GM18951 (cell line): Measurements from ENCODE around the gene ADAM8.

Experiments used
- POLR2A ChIP-seq: IDR thresholded peaks from 4 replicates; pipeline ENCODE4 v1.6.1; 2011; ENCODE audit warnings: mild to moderate bottlenecking; ENCODE audit not compliant: insufficient read length, insufficient read depth; ENCODE audit errors: extremely low read depth
- in situ Hi-C: fragments of 300-500 bp; cut with MboI; formaldehyde crosslinking; loops from one replicate; pipeline ENCODE4 v1.12.0; 2022; ENCODE audit warnings: low sequenced_read_pairs, mixed read lengths, inconsistent platforms; ENCODE audit not compliant: unreplicated experiment

The ADAM8 gene

DNA sequence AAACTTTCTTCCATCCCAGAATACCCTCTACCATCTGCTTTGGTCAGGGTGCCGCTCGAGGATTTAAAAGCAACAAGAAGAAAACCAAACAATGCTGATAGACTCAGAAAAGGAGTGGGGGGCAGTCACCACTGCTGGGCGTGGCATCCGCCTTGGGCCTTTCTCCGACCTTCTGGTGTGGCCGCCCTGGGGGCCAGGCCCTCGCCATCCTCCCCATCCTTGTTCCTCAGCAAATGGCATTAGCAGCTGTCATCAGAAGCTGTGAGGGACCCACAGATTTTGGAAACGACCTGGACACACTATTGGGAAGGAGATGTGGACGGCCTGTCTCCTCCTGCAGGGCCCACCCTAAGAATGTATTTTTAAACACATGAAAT lies 36.1 kb upstream of the ADAM8 start:
- in situ Hi-C loops = no loop called here
- TF ChIP-seq POLR2A = no peak

DNA sequence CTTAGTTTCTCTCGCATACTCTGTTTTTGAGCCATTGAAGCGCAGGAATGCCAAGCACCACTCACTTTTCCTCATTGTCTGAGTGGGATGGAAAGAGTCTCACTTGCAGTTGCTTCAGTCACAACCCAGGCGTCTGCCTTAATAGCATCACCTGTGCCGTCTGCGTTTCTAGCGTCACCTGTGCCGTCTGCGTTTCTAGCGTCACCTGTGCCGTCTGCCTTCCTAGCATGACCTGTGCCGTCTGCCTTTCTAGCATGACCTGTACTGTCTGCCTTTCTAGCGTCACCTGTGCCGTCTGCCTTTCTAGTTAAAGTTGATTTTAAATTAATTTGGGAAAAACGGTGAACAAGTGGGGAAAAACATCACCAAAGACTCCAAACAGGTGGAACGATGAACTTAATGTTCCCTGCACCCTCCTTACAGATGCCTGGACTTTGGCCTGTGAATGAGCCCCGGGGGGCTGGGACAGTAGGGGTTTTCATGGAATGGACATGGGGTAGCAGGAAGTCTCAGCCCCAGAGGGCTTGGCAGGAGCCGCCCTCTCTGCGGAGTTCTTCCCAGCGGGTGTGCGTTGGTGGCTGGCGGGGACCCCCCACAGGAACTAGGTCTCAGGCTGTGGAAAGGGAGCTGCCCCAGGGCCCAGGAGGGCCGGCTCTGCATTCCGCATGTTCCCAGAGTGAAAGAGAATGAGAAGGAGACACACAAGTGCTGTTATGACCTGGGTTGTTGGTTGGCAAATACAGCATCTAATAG lies 35.5 kb upstream of the ADAM8 start:
- no peak for TF ChIP-seq POLR2A

DNA sequence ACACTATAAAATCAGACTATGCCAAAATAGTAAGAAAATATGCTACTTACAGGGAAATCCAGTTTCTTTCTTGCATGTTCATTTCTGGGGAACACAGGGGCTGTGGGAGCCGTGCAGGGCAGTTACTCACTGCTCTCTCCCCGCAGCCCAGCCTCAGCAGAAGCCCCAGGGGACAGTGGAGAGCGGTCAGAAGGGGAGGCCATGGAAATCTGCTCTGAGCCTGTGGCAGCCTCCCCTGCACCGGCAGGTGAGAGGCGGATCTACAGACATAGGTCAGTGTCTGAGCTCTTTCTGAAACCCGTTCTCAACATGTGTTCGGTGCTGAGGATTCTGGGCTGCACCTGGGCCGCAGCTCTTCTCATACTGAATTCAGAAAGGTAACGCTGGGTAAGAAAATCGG lies 34.9 kb upstream of the ADAM8 start:
- in situ Hi-C loops = no loop called here
- TF ChIP-seq POLR2A = no peak

More for the DNA sequence above, 35.5 kb upstream of the ADAM8 start:
- in situ Hi-C loops = no loop called here

DNA sequence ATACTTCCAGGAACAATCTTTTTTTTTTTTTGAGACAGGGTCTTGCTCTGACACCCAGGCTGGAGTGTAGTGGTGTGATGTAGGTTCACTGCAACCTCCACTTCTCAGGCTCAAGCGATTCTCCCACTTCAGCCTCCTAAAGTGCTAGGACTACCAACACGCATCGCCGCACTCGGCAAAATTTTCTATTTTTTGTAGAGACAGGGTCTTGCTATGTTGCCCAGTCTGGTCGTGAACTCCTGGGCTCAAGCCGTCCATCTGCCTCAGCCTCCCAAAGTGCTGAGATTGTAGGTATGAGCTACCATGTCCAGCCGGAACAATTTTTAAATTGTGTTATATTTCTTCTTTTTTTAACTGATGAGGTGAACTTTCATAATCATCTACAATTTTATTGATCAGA lies 34.1 kb upstream of the ADAM8 start:
- in situ Hi-C loops = no loop called here
- TF ChIP-seq POLR2A = no peak

DNA sequence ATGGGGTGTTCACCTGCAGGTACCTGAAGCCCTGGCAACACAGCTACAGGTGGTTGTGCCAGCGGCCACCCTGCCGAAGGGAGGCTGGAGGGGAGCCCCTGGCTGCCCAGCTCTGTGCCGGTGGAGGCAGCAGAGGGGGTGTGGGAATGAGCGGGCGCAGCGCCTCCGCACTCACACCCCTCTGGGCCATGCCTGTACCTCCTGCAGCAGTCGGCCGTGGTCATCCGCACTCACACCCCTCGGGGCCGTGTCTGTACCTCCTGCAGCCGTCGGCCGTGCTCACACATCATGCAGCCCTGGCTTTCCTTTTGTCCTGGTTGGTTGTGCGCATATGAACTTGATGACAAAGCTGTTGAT lies 33.7 kb upstream of the ADAM8 start:
- no peak for TF ChIP-seq POLR2A
- in situ Hi-C loops = no loop called here

GRCh38 chr10:133309720-133310398 lies 33.2 kb upstream of the ADAM8 start:
- no peak for TF ChIP-seq POLR2A
- in situ Hi-C loops = no loop called here

- TF ChIP-seq POLR2A = no peak
- in situ Hi-C loops = no loop called here
Measured at GRCh38 chr10:133309100-133309719, 32.5 kb upstream of the ADAM8 start.

DNA sequence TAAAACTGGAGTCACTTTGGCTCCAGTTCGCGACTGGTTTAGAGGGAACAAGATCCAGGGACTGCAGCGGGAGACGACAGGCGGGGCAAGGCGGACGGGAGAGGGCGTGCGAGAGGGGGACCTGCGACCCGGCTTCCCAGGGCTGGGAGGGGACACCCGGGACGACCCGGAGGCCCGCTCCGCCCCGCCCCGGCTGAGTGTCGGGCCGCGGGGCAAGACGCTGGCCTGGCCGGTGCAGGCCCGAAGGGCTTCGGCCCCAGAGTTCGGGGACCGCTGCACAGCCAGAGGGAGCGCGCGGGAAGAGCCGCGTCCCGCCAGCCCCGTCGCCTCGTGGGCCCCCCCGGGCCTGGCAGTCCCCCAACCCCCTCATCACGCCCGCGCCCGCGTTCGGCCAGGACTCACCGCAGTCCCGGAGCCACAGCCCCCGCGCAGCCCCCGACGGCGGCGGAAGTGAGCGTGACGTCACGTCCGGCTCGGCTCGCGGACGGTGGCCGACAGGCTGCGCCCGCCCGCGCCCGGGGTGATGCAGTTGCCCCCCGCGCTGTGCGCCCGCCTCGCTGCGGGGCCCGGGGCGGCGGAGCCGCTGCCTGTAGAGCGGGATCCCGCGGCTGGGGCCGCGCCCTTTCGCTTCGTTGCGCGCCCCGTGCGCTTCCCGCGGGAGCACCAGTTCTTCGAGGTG lies 31.9 kb upstream of the ADAM8 start, which contains the start of the genes TUBGCP2 and ZNF511:
TSS of gene TUBGCP2 (minus strand) at position 452 of the 679 bp plus-strand sequence. CDS start 5,931 bp downstream, outside the sequence.
TSS of gene ZNF511 (plus strand) at position 494 of the 679 bp plus-strand sequence. CDS start at position 524, 30 bp downstream.
- in situ Hi-C loops = no loop called here
- TF ChIP-seq POLR2A = peak; percentile 80

DNA sequence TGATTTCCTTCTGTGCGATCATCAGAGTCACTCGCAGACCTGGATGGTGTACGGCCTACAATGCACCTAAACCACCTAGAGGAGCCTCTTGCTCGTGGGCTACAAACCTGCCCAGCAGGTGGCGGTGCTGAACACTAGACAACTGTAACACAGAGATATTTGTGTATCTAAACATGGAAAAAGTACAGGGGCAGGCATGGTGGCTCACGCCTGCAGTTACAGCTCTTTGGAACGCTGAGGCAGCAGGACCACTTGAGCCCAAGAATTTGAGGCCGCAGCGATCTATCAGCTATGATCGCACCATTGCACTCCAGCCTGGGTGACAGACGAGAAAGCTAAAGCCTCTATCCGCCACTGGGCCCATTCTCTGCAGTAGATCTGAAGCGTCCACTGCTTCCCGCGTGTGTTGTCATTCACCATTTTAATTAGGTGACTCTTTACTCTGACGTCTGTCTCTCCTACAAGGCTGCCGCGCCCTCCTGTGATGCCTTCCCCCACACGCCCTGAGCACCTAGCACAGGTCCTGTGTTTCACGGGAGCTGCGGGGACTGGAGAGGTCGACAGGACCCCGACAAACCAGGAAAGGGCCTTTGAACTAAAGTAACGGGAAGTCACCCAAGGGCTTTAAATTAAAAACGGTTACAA lies 31.2 kb upstream of the ADAM8 start:
- in situ Hi-C loops = no loop called here
- no peak for TF ChIP-seq POLR2A

DNA sequence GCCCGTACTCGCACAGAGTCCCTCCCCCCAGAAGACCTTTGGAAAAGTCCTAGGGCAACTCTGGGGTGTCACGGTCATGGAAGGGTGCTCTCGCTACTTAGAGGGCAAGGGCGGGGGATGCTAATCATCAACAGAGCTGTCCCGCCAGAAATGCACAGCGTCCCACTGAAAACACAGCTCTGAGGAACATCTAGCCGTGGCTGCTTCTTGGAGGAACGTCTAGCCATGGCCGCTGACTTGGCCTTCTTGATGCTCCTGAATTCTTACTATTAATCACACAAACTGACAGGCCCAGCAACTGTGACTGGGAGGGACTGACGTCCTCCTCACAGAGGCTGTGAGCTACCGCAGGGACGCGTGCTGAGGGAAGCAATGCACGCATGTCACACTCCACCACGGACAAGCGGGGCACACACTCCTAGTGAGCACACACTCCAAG lies 30.3 kb upstream of the ADAM8 start:
- no peak for TF ChIP-seq POLR2A
- in situ Hi-C loops = no loop called here

DNA sequence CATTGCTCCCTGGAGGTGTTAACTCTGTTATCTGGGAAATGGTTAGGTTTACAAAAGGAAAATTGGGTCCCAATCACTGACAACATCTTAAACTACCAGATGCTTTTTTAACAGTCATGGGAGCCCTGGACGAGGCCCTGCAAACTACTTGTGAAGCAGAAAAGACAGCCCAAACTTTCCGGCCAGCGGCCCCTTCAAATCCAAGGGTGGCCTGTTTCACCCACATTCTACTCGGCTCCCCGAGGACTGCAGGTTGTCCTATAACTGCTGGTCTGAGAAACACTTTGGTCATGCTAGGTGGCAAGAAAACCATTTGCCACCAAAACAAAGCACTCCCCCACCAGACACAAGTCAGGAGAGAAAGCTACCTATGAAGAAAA lies 29.4 kb upstream of the ADAM8 start:
- in situ Hi-C loops = no loop called here
- no peak for TF ChIP-seq POLR2A

- TF ChIP-seq POLR2A = no peak
- in situ Hi-C loops = no loop called here
Measured at GRCh38 chr10:133303206-133303605, 26.5 kb upstream of the ADAM8 start.

DNA sequence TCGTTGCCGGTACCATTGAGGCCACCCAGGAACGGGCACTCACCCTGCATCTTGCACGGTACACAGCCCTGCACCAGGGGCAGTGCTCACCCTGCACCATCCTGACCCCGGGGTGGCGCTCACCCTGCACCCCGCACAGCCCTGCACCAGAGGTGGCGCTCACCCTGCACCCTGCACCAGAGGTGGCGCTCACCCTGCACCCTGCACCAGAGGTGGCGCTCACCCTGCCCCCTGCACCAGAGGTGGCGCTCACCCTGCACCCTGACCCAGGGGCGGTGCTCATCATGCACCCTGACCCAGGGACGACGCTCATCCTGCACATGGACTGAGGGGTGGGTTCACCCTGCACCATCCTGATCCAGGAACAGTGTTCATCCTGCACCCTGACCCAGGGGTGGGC lies 25.6 kb upstream of the ADAM8 start:
- in situ Hi-C loops = no loop called here
- no peak for TF ChIP-seq POLR2A
